Measurements from ENCODE around the gene MROH7.

Gene MROH7

GRCh38 chr1:54750596-54750995 is 109.0 kb downstream of the MROH7 start:
- no peak for DNase-seq (ENCODE audit: low read depth)
- no peak overlapping the region for H3K4me3 ChIP-seq (ENCODE audit: control insufficient read depth, low read depth, low read length)
- no peak for TF ChIP-seq CTCF (IDR thresholded peaks at IDR 0.05; ENCODE audit: control insufficient read depth, insufficient read depth, low read depth, low read length, missing control alignments)

GRCh38 chr1:54751426-54751825 is 109.8 kb downstream of the MROH7 start:
- DNase-seq (ENCODE audit: low read depth), result no peak
- no peak for TF ChIP-seq CTCF (IDR thresholded peaks at IDR 0.05; ENCODE audit: control insufficient read depth, insufficient read depth, low read depth, low read length, missing control alignments)
- H3K4me3 ChIP-seq (ENCODE audit: control insufficient read depth, low read depth, low read length), result no peak overlapping the region

- DNase-seq (ENCODE audit: low read depth), result no peak
- TF ChIP-seq CTCF (IDR thresholded peaks at IDR 0.05; ENCODE audit: control insufficient read depth, insufficient read depth, low read depth, low read length, missing control alignments), result no peak
Observed at GRCh38 chr1:54754045-54754444, 112.5 kb downstream of the MROH7 start.

GRCh38 chr1:54754486-54755285 is 113.1 kb downstream of the MROH7 start:
- DNase-seq (ENCODE audit: low read depth), result no peak
- TF ChIP-seq CTCF (IDR thresholded peaks at IDR 0.05; ENCODE audit: control insufficient read depth, insufficient read depth, low read depth, low read length, missing control alignments), result no peak

More at GRCh38 chr1:54754045-54754444, 112.5 kb downstream of the MROH7 start:
- H3K4me3 ChIP-seq (ENCODE audit: control insufficient read depth, low read depth, low read length), result no peak overlapping the region

GRCh38 chr1:54757833-54758232 is 116.2 kb downstream of the MROH7 start:
- TF ChIP-seq CTCF (IDR thresholded peaks at IDR 0.05; ENCODE audit: control insufficient read depth, insufficient read depth, low read depth, low read length, missing control alignments), result no peak
- no peak for DNase-seq (ENCODE audit: low read depth)
- H3K4me3 ChIP-seq (ENCODE audit: control insufficient read depth, low read depth, low read length), result no peak overlapping the region

More at GRCh38 chr1:54754486-54755285, 113.1 kb downstream of the MROH7 start:
- no peak overlapping the region for H3K4me3 ChIP-seq (ENCODE audit: control insufficient read depth, low read depth, low read length)

- TF ChIP-seq CTCF (IDR thresholded peaks at IDR 0.05; ENCODE audit: control insufficient read depth, insufficient read depth, low read depth, low read length, missing control alignments), result no peak
- no peak overlapping the region for H3K4me3 ChIP-seq (ENCODE audit: control insufficient read depth, low read depth, low read length)
- no peak for DNase-seq (ENCODE audit: low read depth)
Observed at GRCh38 chr1:54758678-54759348, 117.2 kb downstream of the MROH7 start.

Data from AG09309 (cell line).